ENCODE data around the gene RPN2.
"Not testable (repeated sequence)": the region's sequence is repeated elsewhere in the genome, so short reads cannot be mapped to it uniquely, and the experiment has no call there.

RPN2 gene

DNA sequence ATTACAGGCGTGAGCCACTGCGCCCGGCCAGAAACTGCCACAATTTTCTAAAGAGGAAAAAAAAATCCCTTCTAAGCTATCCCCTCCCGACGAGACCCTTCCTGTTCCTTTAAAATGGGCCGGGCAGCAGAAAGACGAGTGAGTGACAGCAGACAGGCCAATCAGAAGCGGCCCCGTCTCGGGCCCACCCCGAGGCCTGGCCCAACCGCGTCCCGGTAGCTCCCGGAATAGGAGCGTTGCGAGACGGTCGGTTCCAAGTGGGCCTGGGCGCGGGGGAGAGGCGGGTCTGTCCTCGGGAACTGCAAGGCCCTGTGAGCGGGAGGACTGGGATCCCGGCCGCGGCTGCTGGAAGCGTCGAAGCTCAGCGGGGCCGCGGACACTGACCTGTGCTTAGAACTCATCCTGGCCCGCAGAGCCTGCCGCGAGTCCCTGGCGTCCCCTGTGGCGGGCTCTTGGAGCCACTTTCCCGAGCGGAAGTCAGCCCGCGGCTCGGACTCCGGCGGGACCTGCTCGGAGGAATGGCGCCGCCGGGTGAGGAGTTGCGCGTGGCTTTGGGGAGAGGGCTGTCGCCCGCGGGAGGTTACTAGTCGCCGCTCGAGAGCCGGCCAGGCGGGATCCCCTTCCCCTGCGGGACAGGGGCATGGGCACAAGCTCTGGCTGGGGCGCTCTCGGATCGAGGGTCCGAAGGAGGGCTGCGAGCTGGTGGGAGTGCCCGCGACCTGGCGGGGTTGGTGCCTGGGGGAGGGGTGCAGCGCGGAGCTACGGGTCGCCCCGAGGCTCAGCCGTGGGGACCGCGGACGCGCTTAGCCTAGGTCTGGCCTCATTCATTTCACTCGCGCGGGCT lies at the start of gene RPN2, which contains the start of gene MROH8:
RPN2 (plus strand) TSS at position 492 of the 844 bp plus-strand sequence; CDS start at position 519, 27 bp downstream.
MROH8 (minus strand) TSS at position 710 of the 844 bp plus-strand sequence.
- DNase-seq (ENCODE audit: low read depth in 2 of 2), result peak; percentile 86 to 94

DNA sequence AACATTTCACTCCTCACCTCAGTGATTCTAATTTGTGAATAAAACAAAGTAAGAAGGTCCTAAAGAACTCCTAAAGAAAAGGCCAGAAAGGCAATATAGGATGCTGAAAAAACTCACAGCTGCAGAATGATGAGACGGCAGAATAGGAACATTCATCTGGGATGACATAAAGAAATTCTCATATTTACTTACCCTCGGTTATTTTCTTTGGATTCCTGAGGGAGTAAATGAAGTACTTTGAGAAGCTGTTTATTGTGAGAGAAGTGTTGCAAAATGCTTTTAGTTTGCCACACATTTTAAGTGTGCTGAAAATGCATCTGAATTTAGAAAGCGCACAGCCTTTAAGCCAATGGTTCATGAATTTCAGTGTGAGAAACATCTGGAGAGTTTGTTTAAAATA lies 47.6 kb upstream of the RPN2 start:
- DNase-seq (ENCODE audit: low read depth in 2 of 2), result no peak

DNA sequence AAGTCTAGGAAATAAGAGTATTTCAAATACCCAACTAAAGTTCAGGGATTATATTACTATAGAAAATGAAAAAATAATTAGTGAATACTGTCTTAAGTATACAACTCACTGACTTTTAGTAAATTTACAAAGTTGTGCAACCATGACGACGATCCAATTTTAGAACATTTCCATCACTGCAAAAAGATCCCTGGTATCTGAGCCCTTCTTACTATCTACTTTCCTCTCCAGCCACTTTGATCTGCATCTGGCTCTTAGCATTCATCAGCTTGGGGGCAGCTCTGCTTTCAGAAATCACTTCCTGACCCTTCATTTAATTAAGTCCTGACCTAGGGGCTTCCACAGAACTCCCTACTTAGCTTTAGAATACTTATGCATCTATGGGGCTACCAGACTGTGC lies 45.2 kb upstream of the RPN2 start:
- DNase-seq (ENCODE audit: low read depth in 2 of 2), result no peak

DNA sequence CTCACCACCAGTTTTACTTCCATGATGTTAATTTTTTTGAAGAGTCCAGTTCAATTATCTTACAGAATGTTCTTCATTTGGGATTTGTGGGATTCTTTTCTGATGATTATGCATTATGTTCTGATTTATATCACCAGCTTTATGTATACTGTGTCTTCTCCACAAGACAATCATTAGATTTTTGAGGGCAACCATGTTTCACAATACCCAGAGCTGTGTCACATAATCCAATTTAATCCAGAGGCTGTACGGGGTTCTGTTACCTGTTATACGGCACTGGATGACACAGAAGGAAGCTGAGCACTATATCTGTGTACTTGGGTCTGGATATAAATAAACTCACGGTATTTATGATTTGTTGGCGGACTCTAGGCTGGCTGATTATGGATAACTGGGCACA lies 41.6 kb upstream of the RPN2 start:
- DNase-seq (ENCODE audit: low read depth in 2 of 2), result no peak

DNA sequence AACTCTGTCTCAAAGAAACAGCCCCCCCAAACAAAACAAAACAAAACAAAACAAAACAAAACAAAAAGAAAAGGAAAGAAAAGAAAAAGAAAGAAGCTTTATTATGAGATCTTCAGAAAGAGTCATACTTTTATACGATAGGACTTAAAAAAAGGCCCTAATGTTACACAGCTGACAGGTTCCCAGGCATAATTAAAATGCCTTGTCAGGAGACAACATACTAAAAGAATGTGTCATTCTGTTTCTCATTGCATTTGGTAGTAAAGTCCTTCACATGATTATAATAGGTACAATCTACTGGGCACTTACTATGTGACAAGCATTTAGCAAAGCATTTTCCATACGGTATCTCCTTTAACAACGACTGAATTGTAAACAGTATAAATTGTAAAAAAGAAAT lies 36.4 kb upstream of the RPN2 start:
- no peak for DNase-seq (ENCODE audit: low read depth in 2 of 2)

DNA sequence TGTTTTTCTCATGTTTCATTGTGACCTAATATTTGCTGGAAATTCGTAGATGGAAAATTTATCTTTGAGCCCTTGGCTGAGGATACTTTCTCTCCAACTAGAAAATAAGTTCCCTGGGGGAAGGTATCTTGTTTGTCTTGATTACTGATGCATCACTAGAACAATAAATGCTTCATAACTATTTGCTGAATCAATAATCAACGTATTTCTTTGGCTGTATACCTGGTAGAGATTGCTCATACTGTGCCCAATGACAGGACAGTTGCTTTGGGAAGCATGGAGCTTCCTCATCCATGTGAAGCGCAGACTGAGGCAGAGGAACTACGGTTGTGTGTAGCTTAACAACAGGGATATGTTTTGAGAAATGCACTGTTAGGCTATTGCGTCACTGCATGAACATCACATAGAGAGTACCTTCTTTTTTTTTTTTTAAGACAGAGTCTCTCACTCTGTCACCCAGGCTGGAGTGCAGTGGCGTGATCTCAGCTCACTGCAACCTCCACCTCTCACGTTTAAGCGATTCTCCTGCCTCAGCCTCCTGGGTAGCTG lies 34.2 kb upstream of the RPN2 start:
- DNase-seq (ENCODE audit: low read depth in 2 of 2), result no peak

DNA sequence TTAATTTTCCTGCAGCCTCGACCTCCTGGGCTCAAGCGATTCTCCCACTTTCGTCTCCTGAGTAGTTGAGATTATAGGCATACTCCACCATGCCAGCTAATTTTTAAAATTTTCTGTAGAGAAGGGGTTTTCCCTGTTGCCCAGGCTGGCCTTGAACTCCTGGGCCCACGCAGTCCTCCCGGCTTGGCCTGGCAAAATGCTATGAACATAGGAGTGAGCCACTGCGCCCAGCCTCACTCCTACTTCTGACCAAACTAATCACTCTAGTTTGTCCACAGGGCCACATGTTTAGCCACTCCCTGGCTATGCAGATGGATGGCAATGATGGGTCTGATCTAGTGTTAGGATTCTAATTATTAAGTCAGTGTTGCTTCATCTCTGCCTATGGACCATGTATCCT lies 31.9 kb upstream of the RPN2 start:
- no peak for DNase-seq (ENCODE audit: low read depth in 2 of 2)

DNA sequence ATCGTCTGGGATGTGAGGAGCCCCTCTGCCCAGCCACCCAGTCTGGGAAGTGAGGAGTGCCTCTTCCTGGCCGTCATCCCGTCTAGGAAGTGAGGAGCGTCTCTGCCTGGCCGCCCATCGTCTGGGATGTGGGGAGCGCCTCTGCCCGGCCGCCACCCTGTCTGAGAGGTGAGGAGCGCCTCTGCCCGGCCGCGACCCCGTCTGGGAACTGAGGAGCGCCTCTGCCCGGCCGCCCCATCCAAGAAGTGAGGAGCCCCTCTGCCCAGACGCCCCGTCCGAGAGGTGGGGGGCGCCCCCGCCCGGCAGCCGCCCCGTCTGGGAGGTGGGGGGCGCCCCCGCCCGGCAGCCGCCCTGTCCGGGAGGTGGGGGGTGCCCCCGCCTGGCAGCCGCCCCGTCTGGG lies 28.3 kb upstream of the RPN2 start:
- not testable (repeated sequence) for DNase-seq (ENCODE audit: low read depth in 2 of 2)

DNA sequence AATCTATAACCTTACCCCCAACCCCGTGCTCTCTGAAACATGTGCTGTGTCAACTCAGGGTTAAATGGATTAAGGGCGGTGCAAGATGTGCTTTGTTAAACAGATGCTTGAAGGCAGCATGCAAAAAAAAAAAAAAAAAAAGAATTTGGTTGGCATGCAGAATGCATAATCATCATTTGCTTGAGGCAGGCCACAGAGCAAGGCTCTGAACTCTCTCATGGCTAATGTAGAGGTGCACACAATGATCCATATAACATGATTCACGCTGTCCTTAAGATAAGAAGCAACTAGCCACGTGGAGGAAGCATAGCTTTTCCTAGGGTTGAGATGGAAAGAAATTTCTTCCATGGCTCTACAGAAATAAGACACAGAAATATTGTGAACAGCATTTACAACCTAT lies 27.6 kb upstream of the RPN2 start:
- DNase-seq (ENCODE audit: low read depth in 2 of 2), result no peak

DNA sequence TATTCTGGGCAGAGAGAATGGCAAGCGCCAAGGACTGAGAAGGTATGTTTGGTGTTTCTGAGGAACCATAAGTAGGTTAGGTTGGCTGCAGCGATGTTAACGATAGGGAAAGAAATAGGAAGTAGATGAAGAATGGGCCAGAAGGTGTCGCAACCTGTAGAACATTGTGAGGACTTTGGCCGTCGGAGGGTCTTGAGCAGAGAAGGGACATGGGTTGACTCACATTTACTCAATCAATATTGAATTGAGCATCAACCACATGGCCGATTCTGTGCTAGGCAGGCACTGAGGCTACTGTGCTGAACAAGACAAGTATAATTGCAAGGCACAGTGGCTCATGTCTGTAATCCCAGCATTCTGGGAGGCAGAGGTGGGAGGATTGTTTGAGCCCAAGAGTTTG lies 26.8 kb upstream of the RPN2 start:
- no peak for DNase-seq (ENCODE audit: low read depth in 2 of 2)

DNA sequence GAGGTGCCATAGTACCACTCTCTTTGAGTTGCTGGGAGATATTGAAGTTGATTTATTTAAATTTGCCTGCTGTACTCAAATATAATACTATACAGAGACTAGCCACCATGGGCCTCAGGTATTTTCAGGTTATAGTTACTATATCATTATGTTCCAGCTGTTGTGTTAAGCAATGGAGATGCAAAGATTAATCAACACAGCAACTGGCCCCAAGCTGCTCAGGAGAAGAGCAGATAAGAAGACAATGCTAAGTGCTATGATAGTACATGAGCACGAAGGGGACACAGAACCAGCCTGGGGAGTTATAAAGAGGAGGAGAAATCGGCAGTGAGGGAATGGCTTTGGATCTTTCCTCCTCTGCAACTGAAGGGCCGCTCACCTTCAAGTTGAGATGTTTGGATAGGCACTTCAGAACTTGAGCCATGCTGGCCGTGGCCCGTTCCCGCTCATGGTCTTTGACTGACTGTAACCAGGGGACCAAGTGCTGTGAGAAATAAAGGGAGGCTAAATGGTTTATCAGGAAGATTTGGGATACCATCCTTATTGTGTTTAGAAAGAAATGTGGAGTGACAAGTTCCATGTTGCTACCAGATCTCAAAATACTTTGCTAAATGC lies 24.3 kb upstream of the RPN2 start:
- no peak for DNase-seq (ENCODE audit: low read depth in 2 of 2)

DNA sequence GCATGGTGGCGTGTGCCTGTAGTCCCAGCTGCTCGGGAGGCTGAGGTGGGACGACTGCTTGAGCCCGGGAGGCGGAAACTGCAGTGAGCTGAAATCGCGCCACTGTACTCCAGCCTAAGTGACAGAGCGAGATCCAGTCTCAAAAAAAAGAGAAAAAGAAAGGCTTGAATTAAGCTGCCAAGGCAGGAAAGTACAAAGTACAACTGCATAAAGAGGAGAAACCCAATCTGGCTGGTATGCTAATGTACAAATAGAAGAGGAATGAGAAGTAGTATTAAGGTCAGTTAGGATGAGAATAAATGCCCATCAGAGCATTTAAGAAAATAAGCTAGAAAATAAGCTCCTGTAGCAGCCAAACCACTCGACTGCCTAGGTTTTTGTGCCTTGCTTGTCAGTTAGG lies 23.1 kb upstream of the RPN2 start:
- DNase-seq (ENCODE audit: low read depth in 2 of 2), result no peak

DNA sequence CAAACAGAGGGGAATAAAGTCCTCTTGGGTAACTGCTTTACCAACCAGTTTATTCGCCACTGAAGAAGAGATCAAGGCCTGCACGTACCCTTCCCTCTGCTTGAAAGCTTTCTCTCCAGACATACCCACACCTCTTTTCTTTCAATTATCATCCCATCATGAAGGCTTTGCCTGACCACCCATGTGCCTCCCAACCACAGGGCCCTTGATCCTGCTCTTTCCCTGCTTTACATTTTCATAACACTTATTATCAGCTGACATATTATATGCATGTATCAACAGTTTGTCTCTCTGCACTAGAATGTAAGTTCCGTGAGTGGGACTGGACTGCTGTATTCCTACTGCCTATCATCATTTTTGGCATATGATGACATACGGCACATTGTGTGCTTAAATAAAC lies 20.9 kb upstream of the RPN2 start:
- no peak for DNase-seq (ENCODE audit: low read depth in 2 of 2)

DNA sequence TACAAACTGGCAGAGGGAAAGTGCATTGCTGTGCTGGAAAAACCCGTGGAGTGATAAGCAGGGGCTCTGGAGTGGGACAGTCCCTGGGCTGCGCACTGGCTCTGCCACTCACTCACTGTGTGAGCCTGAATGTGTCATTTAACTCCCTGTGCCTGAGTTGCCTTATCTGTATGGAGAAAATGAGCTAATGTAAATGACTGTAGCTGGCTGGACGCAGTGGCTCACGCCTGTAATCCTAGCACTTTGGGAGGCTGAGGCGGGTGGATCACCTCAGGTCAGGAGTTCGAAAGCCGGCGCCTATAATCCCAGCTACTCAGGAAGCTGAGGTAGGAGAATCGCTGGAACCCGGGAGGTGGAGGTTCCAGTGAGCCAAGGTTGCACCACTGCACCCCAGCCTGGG lies 18.4 kb upstream of the RPN2 start:
- DNase-seq (ENCODE audit: low read depth in 2 of 2), result no peak

DNA sequence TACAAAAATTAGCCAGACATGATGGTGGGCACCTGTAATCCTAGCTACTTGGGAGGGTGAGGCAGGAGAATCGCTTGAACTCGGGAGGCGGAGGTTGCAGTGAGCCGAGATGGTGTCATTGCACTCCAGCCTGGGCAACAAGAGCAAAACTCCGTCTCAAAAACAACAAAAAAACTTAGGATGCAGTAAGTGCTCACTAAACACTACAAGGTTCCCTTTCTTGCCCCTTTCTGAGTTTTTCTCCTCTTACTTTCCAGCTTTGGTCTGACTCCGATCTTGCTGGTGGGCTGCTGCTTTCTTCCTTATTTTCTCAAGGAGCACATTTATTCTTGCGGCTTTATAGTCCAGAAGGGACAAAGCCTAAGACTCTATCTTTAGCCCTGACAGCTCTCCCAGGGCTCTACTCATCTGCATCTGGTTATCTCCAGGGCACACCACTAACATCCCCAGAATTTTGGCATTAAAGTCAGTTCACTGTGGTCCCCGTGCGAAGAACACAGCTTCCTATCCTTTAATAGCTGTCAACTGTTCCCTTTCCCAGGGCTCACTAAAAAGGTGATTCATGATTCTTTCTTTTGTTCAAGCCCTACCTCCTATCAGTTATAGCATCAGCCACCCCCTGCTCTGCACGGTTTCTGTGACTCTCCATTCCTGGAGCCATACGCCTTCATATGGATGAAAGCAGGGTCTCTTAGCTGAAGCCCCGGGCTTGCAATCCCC lies 17.1 kb upstream of the RPN2 start:
- no peak for DNase-seq (ENCODE audit: low read depth in 2 of 2)

DNA sequence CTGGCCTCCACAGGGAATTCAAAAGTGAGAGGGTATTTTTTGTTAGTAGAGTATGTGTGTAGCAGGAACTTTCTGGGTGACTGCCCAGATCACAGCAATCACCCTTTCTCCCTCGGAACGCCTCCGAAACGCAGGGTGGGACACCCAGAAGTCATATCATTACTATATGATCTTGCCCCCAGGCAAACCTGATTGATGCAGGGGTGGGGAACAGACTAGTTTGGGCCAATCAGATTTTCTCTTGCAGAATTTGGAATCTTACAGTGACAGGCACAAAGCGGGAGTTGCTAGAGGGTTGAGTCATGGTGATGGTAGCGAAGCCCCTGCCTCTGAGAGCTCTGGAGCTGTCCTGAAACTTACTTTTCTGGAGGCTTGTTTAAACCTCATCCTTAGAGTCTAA lies 16.5 kb upstream of the RPN2 start:
- no peak for DNase-seq (ENCODE audit: low read depth in 2 of 2)

DNA sequence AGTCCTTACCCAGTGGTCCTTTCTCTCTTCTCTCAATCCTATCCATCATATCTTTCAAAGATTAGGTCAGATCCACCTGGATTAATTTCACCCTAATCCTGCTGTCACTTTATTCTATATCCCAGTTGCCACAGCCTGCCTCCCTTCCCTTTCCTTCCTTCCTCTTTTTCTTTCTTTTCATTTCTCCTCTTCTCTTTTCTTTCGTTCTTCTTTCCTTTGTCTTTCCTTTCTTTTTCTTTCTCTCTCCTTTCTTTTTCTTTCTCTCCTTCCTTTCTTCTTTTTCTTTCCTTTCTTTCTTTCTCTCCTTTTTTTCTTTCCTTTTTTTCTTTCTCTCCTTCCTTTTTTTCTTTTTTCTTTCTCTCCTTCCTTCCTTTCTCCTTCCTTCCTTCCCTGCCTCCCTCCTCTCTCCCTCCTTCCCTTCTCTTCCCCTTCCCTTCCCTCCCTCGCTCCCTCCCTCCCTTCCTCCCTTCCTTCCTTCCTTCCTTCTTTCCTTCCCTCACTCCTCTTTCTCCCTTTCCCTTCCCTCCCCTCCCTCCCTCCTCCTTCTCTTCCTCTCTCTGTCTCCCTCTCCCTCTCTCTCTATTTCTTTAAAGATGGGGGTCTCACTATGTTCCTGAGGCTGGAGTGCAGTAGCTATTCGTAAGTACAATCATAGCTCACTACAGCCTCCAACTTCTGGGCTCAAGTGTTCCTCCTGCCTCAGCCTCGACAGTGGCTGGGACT lies 15.1 kb upstream of the RPN2 start:
- no peak for DNase-seq (ENCODE audit: low read depth in 2 of 2)

DNA sequence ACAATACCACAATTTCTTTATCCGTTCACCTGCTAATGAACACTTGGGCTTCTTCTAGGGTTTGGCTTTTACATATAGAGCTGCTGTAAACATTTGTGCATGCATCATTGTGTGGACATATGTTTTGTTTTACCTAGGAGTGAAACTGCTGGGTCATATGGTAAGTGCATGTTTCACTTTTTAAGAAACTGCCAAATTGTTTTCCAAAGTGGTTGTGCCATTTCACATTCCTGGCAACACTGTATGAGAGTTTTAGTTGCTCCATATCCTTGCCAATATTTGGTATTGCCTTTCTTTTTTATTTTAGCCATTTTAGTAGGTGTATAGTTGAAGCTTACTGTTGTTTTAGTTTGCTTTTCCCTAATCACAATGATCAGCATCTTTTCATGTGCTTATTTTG lies 14.1 kb upstream of the RPN2 start:
- no peak for DNase-seq (ENCODE audit: low read depth in 2 of 2)

DNA sequence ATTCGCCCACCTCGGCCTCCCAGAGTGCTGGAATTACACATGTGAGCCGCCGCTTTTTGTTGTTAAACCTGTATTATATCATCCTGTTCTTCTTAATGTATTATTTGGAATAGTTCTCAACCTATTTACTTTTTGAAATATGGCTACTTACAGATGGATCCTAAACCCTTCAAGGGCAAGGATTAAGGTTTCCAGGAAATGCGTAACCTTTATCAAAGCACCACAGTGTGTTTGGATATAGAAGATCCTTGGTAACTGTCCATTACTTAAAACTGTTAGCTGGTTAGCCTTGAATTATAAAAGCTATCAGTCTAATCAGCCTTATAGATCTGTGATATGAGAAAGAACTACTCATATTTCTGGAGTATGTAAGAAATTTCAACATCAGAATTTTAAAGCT lies 12.3 kb upstream of the RPN2 start:
- DNase-seq (ENCODE audit: low read depth in 2 of 2), result no peak

DNA sequence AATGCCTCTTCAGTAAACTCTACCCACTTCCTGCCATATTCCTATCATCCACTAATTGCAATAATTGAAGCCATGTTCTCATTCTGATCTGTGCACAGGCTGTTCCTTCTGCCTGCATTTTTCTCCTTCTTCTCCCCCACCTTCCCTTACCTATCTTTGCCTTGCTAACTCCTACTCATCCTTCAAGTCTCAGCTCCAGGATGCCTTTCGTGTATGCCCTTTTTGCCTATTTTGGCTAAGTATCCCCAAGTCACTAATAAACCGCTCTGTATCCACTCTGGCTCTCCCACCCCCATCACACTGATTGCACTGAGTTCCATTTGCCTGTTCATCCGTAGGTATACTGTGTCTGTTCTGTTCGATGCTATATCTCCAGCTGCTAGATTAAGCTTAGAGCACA lies 6.3 kb upstream of the RPN2 start:
- DNase-seq (ENCODE audit: low read depth in 2 of 2), result no peak

DNA sequence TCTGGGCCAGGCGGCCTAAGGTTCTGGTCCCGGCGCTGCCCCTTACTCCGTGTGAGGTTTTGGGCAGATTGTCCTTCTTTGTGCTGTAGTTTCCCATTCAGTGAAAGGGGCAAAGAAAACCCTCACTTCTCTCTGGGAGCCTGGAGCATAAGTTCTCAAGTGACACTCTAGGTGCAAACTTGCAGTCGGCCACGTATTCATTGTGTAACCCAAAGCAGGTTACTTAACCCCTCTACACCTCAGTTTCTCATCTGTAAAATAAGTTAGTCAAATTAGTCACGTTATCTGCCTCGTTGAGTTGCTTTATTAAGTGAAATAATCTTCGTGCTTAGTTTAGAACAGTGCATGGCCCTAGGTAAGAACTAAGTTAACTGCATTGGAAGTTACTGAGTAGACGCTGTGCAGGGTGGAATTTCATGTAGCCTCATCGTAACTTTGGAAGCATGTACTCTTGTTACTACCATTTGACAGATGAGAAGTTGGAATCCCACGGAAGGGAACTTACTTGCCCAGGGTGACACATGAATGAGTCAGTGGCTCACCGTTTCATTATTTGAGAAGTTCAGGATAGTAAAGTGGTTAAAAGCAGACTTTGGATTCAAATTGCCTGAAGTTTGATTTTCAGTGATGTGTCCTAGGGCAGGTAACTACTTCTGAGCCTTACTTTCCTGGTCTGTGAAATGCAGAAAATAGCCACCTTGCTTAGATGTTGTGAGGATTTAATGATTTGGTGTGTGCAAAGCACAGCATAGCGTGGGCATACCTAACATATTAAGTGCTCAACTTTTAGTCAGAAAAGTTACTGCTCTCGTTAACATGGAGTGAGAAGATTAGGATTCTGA lies 774 bp downstream of the RPN2 start:
- DNase-seq (ENCODE audit: low read depth in 2 of 2), result no peak
